ENCODE measurements around the gene AGPAT3.

Gene AGPAT3

DNA sequence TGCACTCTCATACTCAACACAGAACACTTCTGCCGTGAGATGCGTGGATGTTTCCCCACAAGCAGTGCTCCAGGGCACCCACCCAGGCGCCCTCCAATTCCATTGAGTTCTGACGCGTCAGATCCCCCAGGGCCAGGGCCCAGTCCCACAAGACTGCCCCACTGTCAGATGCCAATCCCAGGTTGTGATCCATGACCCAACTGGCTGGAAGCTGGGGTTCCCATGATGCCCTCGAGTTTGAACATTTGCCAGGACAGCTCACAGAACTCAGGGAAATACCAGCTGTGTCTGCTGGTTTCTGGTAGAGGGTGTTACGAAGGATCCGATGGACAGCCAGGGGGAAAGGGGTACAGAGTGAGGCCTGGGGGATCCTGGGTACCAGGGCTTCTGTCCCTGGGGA, 58.4 kb downstream of the AGPAT3 start:
- no peaks in the 10 kb centered on the region for H3K36me3 ChIP-seq (ENCODE audit: control insufficient read depth, insufficient read depth, low read length)
- WGBS (ENCODE audit: insufficient coverage, insufficient read length): no CpG with 5 or more reads among the region's 8 CpGs
- H3K4me1 ChIP-seq (ENCODE audit: control insufficient read depth, insufficient read depth, low read length): peaks cover 5% of the 10 kb centered on the region
- H3K9me3 ChIP-seq (ENCODE audit: control insufficient read depth, insufficient read depth, low read length): no peaks in the 10 kb centered on the region
- no peak for DNase-seq (ENCODE audit: low read depth, low spot score)
- H3K27ac ChIP-seq (ENCODE audit: low read length): no peak overlapping the region
- no peaks in the 10 kb centered on the region for H3K27me3 ChIP-seq (ENCODE audit: control insufficient read depth, insufficient read depth, low read length)
- H3K4me3 ChIP-seq (ENCODE audit: low read length): no peak overlapping the region

GRCh38 chr21:43924421-43925095, 59.5 kb downstream of the AGPAT3 start:
- no peaks in the 10 kb centered on the region for H3K27me3 ChIP-seq (ENCODE audit: control insufficient read depth, insufficient read depth, low read length)
- H3K36me3 ChIP-seq (ENCODE audit: control insufficient read depth, insufficient read depth, low read length): no peaks in the 10 kb centered on the region
- peaks cover 5% of the 10 kb centered on the region for H3K4me1 ChIP-seq (ENCODE audit: control insufficient read depth, insufficient read depth, low read length)
- no peak overlapping the region for H3K27ac ChIP-seq (ENCODE audit: low read length)
- no peak overlapping the region for H3K4me3 ChIP-seq (ENCODE audit: low read length)
- no peaks in the 10 kb centered on the region for H3K9me3 ChIP-seq (ENCODE audit: control insufficient read depth, insufficient read depth, low read length)
- WGBS (ENCODE audit: insufficient coverage, insufficient read length): no CpG with 5 or more reads among the region's 25 CpGs
- DNase-seq (ENCODE audit: low read depth, low spot score): no peak

GRCh38 chr21:43925096-43925481, 60.1 kb downstream of the AGPAT3 start:
- no peak for DNase-seq (ENCODE audit: low read depth, low spot score)
- H3K4me3 ChIP-seq (ENCODE audit: low read length): no peak overlapping the region
- peaks cover 3% of the 10 kb centered on the region for H3K4me1 ChIP-seq (ENCODE audit: control insufficient read depth, insufficient read depth, low read length)
- H3K36me3 ChIP-seq (ENCODE audit: control insufficient read depth, insufficient read depth, low read length): no peaks in the 10 kb centered on the region
- WGBS (ENCODE audit: insufficient coverage, insufficient read length): no CpG with 5 or more reads among the region's 13 CpGs
- H3K9me3 ChIP-seq (ENCODE audit: control insufficient read depth, insufficient read depth, low read length): no peaks in the 10 kb centered on the region
- H3K27ac ChIP-seq (ENCODE audit: low read length): no peak overlapping the region
- H3K27me3 ChIP-seq (ENCODE audit: control insufficient read depth, insufficient read depth, low read length): no peaks in the 10 kb centered on the region

GRCh38 chr21:43925609-43926008, 60.6 kb downstream of the AGPAT3 start:
- no peak for DNase-seq (ENCODE audit: low read depth, low spot score)
- no peaks in the 10 kb centered on the region for H3K36me3 ChIP-seq (ENCODE audit: control insufficient read depth, insufficient read depth, low read length)
- no peaks in the 10 kb centered on the region for H3K27me3 ChIP-seq (ENCODE audit: control insufficient read depth, insufficient read depth, low read length)
- no peak overlapping the region for H3K27ac ChIP-seq (ENCODE audit: low read length)
- no peaks in the 10 kb centered on the region for H3K9me3 ChIP-seq (ENCODE audit: control insufficient read depth, insufficient read depth, low read length)
- no CpG with 5 or more reads among the region's 14 CpGs for WGBS (ENCODE audit: insufficient coverage, insufficient read length)
- H3K4me1 ChIP-seq (ENCODE audit: control insufficient read depth, insufficient read depth, low read length): peaks cover 2% of the 10 kb centered on the region
- H3K4me3 ChIP-seq (ENCODE audit: low read length): no peak overlapping the region

DNA sequence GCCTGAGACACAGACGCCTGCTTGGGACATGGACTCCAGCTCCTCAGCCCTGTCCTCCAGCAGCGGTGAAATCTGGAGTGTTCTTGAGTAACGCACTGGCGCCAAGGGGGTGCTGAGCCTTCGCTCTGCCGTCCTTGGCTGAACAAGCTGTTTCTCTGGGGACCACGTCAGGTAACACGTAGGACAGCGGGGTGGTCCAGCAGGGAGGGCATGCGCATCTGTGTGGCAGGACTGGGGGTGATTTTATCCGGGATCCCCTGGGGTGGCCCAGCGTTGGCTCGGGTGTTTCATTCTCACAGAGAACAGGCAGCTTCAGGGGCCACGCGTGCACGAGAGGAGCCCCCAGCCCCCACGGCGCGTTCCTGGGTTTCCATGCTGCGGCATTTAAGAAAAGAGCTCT, 61.2 kb downstream of the AGPAT3 start:
- no peaks in the 10 kb centered on the region for H3K9me3 ChIP-seq (ENCODE audit: control insufficient read depth, insufficient read depth, low read length)
- peaks cover 2% of the 10 kb centered on the region for H3K4me1 ChIP-seq (ENCODE audit: control insufficient read depth, insufficient read depth, low read length)
- WGBS (ENCODE audit: insufficient coverage, insufficient read length): no CpG with 5 or more reads among the region's 20 CpGs
- no peaks in the 10 kb centered on the region for H3K27me3 ChIP-seq (ENCODE audit: control insufficient read depth, insufficient read depth, low read length)
- no peak for DNase-seq (ENCODE audit: low read depth, low spot score)
- H3K36me3 ChIP-seq (ENCODE audit: control insufficient read depth, insufficient read depth, low read length): no peaks in the 10 kb centered on the region
- no peak overlapping the region for H3K27ac ChIP-seq (ENCODE audit: low read length)
- no peak overlapping the region for H3K4me3 ChIP-seq (ENCODE audit: low read length)

- WGBS (ENCODE audit: insufficient coverage, insufficient read length): no CpG with 5 or more reads among the region's 17 CpGs
- H3K9me3 ChIP-seq (ENCODE audit: control insufficient read depth, insufficient read depth, low read length): no peaks in the 10 kb centered on the region
- H3K27me3 ChIP-seq (ENCODE audit: control insufficient read depth, insufficient read depth, low read length): no peaks in the 10 kb centered on the region
- H3K36me3 ChIP-seq (ENCODE audit: control insufficient read depth, insufficient read depth, low read length): no peaks in the 10 kb centered on the region
- DNase-seq (ENCODE audit: low read depth, low spot score): no peak
- H3K27ac ChIP-seq (ENCODE audit: low read length): no peak overlapping the region
- no peak overlapping the region for H3K4me3 ChIP-seq (ENCODE audit: low read length)
- no peaks in the 10 kb centered on the region; the same call in 1 of the 2 replicates for H3K4me1 ChIP-seq (ENCODE audit: control insufficient read depth, insufficient read depth, low read length)
Observed at GRCh38 chr21:43927591-43928221, 62.7 kb downstream of the AGPAT3 start.

DNA sequence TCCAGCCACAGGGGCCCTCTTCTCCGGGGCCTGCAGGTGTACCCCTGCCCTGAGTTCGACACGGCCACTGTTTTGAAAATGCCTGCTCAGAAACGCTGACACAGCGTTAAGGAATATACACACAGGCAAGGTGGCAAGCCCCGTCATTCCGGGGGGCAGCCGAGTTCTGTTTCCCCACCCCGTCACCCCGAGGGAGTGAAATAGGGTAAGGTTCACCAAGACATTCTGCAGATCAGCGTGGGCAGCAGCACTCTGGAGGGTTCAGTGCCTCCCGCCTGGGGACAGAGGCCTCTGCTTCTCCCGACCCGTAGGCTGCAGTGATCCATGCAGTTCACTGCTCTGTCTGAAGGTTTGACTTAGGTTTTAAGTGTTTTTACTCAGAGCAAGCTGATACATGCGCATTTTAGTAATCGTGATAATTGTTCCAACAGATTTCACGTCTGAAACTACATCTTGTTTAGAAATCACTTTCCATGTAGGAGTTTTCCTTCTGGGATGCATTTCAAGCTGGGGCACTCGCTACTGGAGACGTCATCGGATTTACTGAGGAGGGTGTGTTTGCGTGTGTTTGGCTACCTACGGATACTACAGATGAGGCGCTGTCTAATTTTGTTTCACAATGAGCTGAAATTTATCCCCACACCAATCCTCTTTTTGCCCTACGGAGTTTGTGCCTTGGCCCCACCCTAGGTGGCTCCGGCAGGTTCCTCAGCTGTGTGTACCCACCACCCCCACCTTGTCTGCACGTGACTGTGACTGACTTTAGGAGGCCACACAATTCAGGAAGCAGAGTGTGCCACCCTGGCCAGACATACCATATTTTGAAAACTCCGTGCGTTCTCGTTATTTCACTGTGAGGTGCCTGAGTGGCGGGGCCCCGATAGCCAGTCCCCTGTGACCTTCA, 63.5 kb downstream of the AGPAT3 start:
- Histone ChIP-seq H3K27me3 (ENCODE audit: control insufficient read depth, insufficient read depth, low read length) (no peaks in the 10 kb centered on the region), H3K36me3 (ENCODE audit: control insufficient read depth, insufficient read depth, low read length) (no peaks in the 10 kb centered on the region), H3K4me3 (ENCODE audit: low read length) (no peak overlapping the region), H3K9me3 (ENCODE audit: control insufficient read depth, insufficient read depth, low read length) (no peaks in the 10 kb centered on the region), H3K4me1 (ENCODE audit: control insufficient read depth, insufficient read depth, low read length) (no peaks in the 10 kb centered on the region; the same call in 1 of the 2 replicates), H3K27ac (ENCODE audit: low read length) (no peak overlapping the region)
- no peak for DNase-seq (ENCODE audit: low read depth, low spot score)
- WGBS (ENCODE audit: insufficient coverage, insufficient read length): no CpG with 5 or more reads among the region's 31 CpGs

GRCh38 chr21:43929217-43929971, 64.4 kb downstream of the AGPAT3 start:
- Histone ChIP-seq H3K9me3 (ENCODE audit: control insufficient read depth, insufficient read depth, low read length) (no peaks in the 10 kb centered on the region), H3K36me3 (ENCODE audit: control insufficient read depth, insufficient read depth, low read length) (no peaks in the 10 kb centered on the region), H3K4me1 (ENCODE audit: control insufficient read depth, insufficient read depth, low read length) (no peaks in the 10 kb centered on the region; the same call in 1 of the 2 replicates), H3K27ac (ENCODE audit: low read length) (no peak overlapping the region), H3K27me3 (ENCODE audit: control insufficient read depth, insufficient read depth, low read length) (no peaks in the 10 kb centered on the region), H3K4me3 (ENCODE audit: low read length) (no peak overlapping the region)
- no peak for DNase-seq (ENCODE audit: low read depth, low spot score)
- WGBS (ENCODE audit: insufficient coverage, insufficient read length): no CpG with 5 or more reads among the region's 30 CpGs

DNA sequence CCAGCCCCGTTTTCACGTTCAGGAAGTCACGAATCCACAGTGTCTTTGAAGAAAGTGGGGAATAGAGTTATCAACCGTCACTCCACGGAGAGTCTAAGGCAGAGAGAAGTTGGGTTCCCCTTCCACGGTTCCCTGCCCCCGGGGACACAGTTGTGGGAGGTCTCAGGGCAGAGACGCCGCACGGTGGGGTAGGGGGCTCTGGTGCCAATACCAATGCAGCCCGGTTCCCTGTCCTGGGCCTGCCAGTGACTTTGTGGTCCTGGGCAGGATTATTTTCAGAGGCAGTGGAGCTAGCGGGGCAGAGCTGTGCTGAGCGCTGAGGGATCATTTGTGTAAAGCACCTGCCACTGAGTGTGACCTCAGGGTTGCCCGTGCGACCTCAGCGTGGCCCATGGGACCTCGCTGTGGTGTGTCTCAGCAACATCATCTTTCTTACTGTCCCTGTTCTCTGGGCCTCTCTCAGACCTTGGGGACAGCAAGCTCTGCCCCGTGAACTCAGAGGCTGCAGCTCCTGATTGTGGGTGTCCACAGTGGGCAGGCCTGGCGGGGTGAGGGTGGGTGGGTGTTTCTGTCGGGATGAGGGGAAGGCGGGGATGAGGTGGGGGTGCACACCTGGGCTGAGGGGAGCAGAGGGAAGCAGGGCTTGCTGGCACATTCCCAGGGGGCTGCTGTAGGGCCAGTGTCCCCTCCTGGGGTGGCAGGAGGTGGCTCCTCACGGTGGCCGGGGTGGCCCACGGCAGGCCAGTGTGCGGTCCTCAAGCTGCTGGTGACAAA, 65.2 kb downstream of the AGPAT3 start:
- no peaks in the 10 kb centered on the region for H3K27me3 ChIP-seq (ENCODE audit: control insufficient read depth, insufficient read depth, low read length)
- H3K4me1 ChIP-seq (ENCODE audit: control insufficient read depth, insufficient read depth, low read length): no peaks in the 10 kb centered on the region; the same call in 1 of the 2 replicates
- H3K36me3 ChIP-seq (ENCODE audit: control insufficient read depth, insufficient read depth, low read length): no peaks in the 10 kb centered on the region
- H3K27ac ChIP-seq (ENCODE audit: low read length): no peak overlapping the region
- no CpG with 5 or more reads among the region's 25 CpGs for WGBS (ENCODE audit: insufficient coverage, insufficient read length)
- no peak overlapping the region for H3K4me3 ChIP-seq (ENCODE audit: low read length)
- no peaks in the 10 kb centered on the region for H3K9me3 ChIP-seq (ENCODE audit: control insufficient read depth, insufficient read depth, low read length)
- DNase-seq (ENCODE audit: low read depth, low spot score): no peak
